Keratinocyte (primary cell): ENCODE results near the gene CFAP46. TPM values are rescaled to one million over a fixed set of nuclear protein-coding genes. Genes with fewer than 3 reads are reported as not detected.

Experiments
- DNase-seq: peaks from one replicate; pipeline ENCODE4 v3.0.0-alpha.2; 2011; ENCODE audit warnings: low read depth, missing footprints, low spot score
- FAIRE-seq: peaks from 2 replicates; lab custom pipeline; 2011; peaks lifted over from hg19 to GRCh38; lab: Jason Lieb, UNC
- H2AFZ ChIP-seq: 2 replicates; pipeline ENCODE4 v1.6.0; 2012; ENCODE audit warnings: low read length, control low read depth, inconsistent platforms; ENCODE audit not compliant: control insufficient read depth
- H3K27ac ChIP-seq: 2 replicates; pipeline ENCODE4 v1.5.1; 2011; ENCODE audit warnings: low read length; ENCODE audit not compliant: control insufficient read depth, insufficient read depth
- H3K27me3 ChIP-seq: 3 replicates; pipeline ENCODE4 v1.6.0; 2011; ENCODE audit warnings: low read length; ENCODE audit not compliant: control insufficient read depth, insufficient read depth; ENCODE audit errors: extremely low read depth
- H3K36me3 ChIP-seq, 2 experiments: 2 replicates in 1 of 2; 3 replicates in 1 of 2; pipeline ENCODE4 v1.5.1; 2011; ENCODE audit warnings: low read length in 2 of 2, mild to moderate bottlenecking in 1 of 2; ENCODE audit not compliant: control insufficient read depth in 2 of 2, insufficient read depth in 2 of 2; ENCODE audit errors: extremely low read depth in 1 of 2
- H3K4me1 ChIP-seq: 3 replicates; pipeline ENCODE4 v1.5.1; 2011; ENCODE audit warnings: low read length; ENCODE audit not compliant: control insufficient read depth, insufficient read depth; ENCODE audit errors: extremely low read depth
- H3K4me2 ChIP-seq: 3 replicates; pipeline ENCODE4 v1.6.0; 2011; ENCODE audit warnings: low read depth, low read length; ENCODE audit not compliant: control insufficient read depth, insufficient read depth; ENCODE audit errors: extremely low read depth
- H3K4me3 ChIP-seq, 3 experiments: fragments of 200-600 bp in 1 of 3; sonication (generic) in 1 of 3; 2 replicates in 2 of 3; 3 replicates in 1 of 3; pipeline ENCODE4 v1.5.1; 2011 to 2016; ENCODE audit warnings: low read length in 3 of 3, mild to moderate bottlenecking in 3 of 3, control low read depth in 2 of 3, inconsistent platforms in 1 of 3, low read depth in 1 of 3, mixed read lengths in 1 of 3, mixed run types in 1 of 3, moderate library complexity in 1 of 3; ENCODE audit not compliant: control insufficient read depth in 2 of 3, insufficient read depth in 2 of 3; ENCODE audit errors: extremely low read depth in 1 of 3
- H3K79me2 ChIP-seq: 2 replicates; pipeline ENCODE4 v1.6.0; 2012; ENCODE audit warnings: low read length; ENCODE audit not compliant: control insufficient read depth, insufficient read depth
- H3K9ac ChIP-seq: 3 replicates; pipeline ENCODE4 v1.6.0; 2011; ENCODE audit warnings: low read length; ENCODE audit not compliant: control insufficient read depth, insufficient read depth; ENCODE audit errors: extremely low read depth
- H3K9me1 ChIP-seq: 3 replicates; pipeline ENCODE4 v1.6.0; 2011; ENCODE audit warnings: low read length; ENCODE audit not compliant: control insufficient read depth, insufficient read depth; ENCODE audit errors: extremely low read depth
- H3K9me3 ChIP-seq: 2 replicates; pipeline ENCODE4 v1.5.1; 2012; ENCODE audit warnings: low read depth, low read length; ENCODE audit not compliant: control insufficient read depth
- H4K20me1 ChIP-seq: 3 replicates; pipeline ENCODE4 v1.6.0; 2011; ENCODE audit warnings: low read length; ENCODE audit not compliant: control insufficient read depth, insufficient read depth; ENCODE audit errors: extremely low read depth
- EZH2 ChIP-seq: IDR thresholded peaks from one replicate; pipeline ENCODE4 v1.6.1; 2012; ENCODE audit warnings: inconsistent platforms, mild to moderate bottlenecking, low read length, moderate library complexity
- dilution Hi-C: fragments of 300-500 bp; cut with MboI; formaldehyde crosslinking; loops from one replicate; pipeline ENCODE4 v1.7.0; 2020; ENCODE audit warnings: low sequenced_read_pairs; ENCODE audit not compliant: extremely low pct_ligation_motif_present
- polyA plus RNA-seq, 5 experiments: library from polyadenylated mRNA; depleted of rRNA in 3 of 5; stranded (reverse) in 3 of 5; stranded (forward) in 1 of 5; unstranded in 1 of 5; fragments of >200 nt; gene quantifications; 1 replicate in 1 of 5; 2 replicates in 3 of 5; 3 replicates in 1 of 5; pipeline versions ENCODE4 v1.2.1 to v1.2.3, GENCODE V29; 2011 to 2012; ENCODE audit warnings: missing spikeins in 2 of 5, low read depth in 1 of 5, low replicate concordance in 1 of 5
- TF ChIP-seq, protein P1 (sequence below), 3 experiments: IDR thresholded peaks in 1 of 3; conservative IDR thresholded peaks in 1 of 3; optimal IDR thresholded peaks in 1 of 3; 2 replicates in 2 of 3; 3 replicates in 1 of 3; pipeline versions ENCODE3 to v1.5.1; 2011; ENCODE audit warnings: low read length in 3 of 3, mild to moderate bottlenecking in 3 of 3, moderate library complexity in 2 of 3, control low read depth in 1 of 3, inconsistent platforms in 1 of 3; ENCODE audit not compliant: insufficient read depth in 2 of 3; ENCODE audit errors: extremely low read depth in 1 of 3

The CFAP46 gene
- polyA plus RNA-seq, 1 donor (not counting 4 experiments of a cell fraction or from before 2014, with no cell fraction given), result 1.00 TPM

DNA sequence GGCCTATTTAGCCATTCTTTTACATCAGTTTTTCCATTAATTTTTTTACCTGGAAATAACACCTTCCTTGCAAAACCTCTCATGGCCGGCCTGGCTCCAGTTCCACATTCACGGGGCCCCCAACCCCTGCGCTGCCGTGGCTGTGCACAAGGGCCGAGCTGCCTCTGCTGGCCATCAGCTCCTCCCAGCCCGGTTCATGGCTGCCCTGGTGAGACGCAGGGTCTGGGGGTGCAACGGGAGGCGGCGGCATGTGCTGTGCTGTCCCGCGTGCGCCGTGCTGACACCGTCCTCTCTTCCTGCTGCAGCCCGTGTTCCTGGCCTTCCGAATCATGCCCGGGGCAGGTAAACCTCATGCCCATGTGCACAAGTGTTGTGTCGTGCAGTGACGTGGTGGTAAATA, 160.8 kb downstream of the CFAP46 start:
- dilution Hi-C loops, result no loop called here
- TF ChIP-seq EZH2, result no peak
- TF ChIP-seq, protein P1, sequence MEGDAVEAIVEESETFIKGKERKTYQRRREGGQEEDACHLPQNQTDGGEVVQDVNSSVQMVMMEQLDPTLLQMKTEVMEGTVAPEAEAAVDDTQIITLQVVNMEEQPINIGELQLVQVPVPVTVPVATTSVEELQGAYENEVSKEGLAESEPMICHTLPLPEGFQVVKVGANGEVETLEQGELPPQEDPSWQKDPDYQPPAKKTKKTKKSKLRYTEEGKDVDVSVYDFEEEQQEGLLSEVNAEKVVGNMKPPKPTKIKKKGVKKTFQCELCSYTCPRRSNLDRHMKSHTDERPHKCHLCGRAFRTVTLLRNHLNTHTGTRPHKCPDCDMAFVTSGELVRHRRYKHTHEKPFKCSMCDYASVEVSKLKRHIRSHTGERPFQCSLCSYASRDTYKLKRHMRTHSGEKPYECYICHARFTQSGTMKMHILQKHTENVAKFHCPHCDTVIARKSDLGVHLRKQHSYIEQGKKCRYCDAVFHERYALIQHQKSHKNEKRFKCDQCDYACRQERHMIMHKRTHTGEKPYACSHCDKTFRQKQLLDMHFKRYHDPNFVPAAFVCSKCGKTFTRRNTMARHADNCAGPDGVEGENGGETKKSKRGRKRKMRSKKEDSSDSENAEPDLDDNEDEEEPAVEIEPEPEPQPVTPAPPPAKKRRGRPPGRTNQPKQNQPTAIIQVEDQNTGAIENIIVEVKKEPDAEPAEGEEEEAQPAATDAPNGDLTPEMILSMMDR (optimal IDR thresholded peaks at IDR 0.05 in 1 of 3, IDR thresholded peaks at IDR 0.05 in 1 of 3, conservative IDR thresholded peaks at IDR 0.05 in 1 of 3; ENCODE audit: extremely low read depth in 1 of 3, insufficient read depth in 2 of 3, low read length in 3 of 3), result no peak
- peaks cover 22% of the 10 kb centered on the region for H3K27me3 ChIP-seq
- H3K4me3 ChIP-seq, result no peak overlapping the region
- no peaks in the 10 kb centered on the region for H3K4me1 ChIP-seq
- no peaks in the 10 kb centered on the region for H3K36me3 ChIP-seq
- no peak for FAIRE-seq
- H2AFZ ChIP-seq, result no peak overlapping the region
- H3K79me2 ChIP-seq, result no peaks in the 10 kb centered on the region
- no peak overlapping the region for H3K27ac ChIP-seq
- H3K4me2 ChIP-seq, result no peak overlapping the region
- no peak for DNase-seq
- no peaks in the 10 kb centered on the region for H3K9me1 ChIP-seq
- no peaks in the 10 kb centered on the region for H4K20me1 ChIP-seq
- H3K9me3 ChIP-seq, result no peaks in the 10 kb centered on the region
- H3K9ac ChIP-seq, result no peak overlapping the region

DNA sequence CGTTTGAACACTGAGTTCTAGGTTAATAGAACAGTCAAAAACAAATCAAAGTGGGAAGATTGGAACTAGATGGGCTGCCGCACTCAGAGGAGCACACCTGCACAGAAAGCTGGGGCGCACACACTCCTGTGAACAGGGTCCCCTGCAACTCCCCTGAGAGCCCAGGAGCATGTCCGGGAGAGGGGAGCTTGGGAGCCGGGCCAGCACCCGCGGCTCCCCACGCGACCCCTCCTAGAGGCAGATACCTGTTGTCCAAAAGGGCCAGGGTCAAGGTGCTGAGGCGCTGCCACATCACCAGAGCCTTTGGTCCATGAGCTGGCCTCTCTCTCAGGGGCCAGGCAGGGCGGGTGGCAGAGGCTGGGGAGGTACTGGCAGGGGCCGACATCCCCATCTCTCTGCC, 162.0 kb downstream of the CFAP46 start:
- Histone ChIP-seq H3K4me1 (no peaks in the 10 kb centered on the region), H2AFZ (no peak overlapping the region), H3K4me2 (no peak overlapping the region), H3K9ac (no peak overlapping the region), H3K36me3 (no peaks in the 10 kb centered on the region), H4K20me1 (no peaks in the 10 kb centered on the region), H3K79me2 (no peaks in the 10 kb centered on the region), H3K9me3 (no peaks in the 10 kb centered on the region), H3K27ac (no peak overlapping the region), H3K27me3 (peaks cover 17% of the 10 kb centered on the region), H3K4me3 (no peak overlapping the region), H3K9me1 (no peaks in the 10 kb centered on the region)
- DNase-seq (no peak), FAIRE-seq (no peak)
- dilution Hi-C loops, result no loop called here
- TF ChIP-seq, protein P1 (optimal IDR thresholded peaks at IDR 0.05 in 1 of 3, IDR thresholded peaks at IDR 0.05 in 1 of 3, conservative IDR thresholded peaks at IDR 0.05 in 1 of 3; ENCODE audit: extremely low read depth in 1 of 3, insufficient read depth in 2 of 3, low read length in 3 of 3), result no peak
- no peak for TF ChIP-seq EZH2
